Spleen (tissue), 11 donors: Measurements from ENCODE around the gene FRK. TPM values are rescaled to one million over a fixed set of nuclear protein-coding genes. Genes with fewer than 3 reads are reported as not detected.
"Not testable (repeated sequence)": the region's sequence is repeated elsewhere in the genome, so short reads cannot be mapped to it uniquely, and the experiment has no call there.

Source experiments
- DNase-seq: peaks from one replicate; pipeline ENCODE4 v3.0.0-alpha.2; 2020
- H3K27ac ChIP-seq, 8 donors: fragments of 200-600 bp; sonication (generic) in 7 of 8; 1 replicate in 4 of 8; 2 replicates in 4 of 8; pipeline versions ENCODE4 v1.5.0 to v1.8.0; 2016 to 2021; ENCODE audit warnings: inconsistent platforms in 4 of 8, mild to moderate bottlenecking in 4 of 8, moderate library complexity in 1 of 8
- H3K27me3 ChIP-seq, 7 donors: fragments of 200-600 bp; sonication (generic) in 6 of 7; replicated peaks in 1 of 7; 1 replicate in 4 of 7; 2 replicates in 3 of 7; pipeline versions ENCODE4 v1.5.0 to v1.8.0; 2016 to 2021; ENCODE audit warnings: inconsistent platforms in 3 of 7, mild to moderate bottlenecking in 1 of 7
- H3K36me3 ChIP-seq, 6 donors: fragments of 200-600 bp; sonication (generic) in 5 of 6; 1 replicate in 4 of 6; 2 replicates in 2 of 6; pipeline versions ENCODE4 v1.5.0 to v1.8.0; 2016 to 2021; ENCODE audit warnings: inconsistent platforms in 2 of 6
- H3K4me1 ChIP-seq, 6 donors: fragments of 200-600 bp; sonication (generic) in 5 of 6; 1 replicate in 3 of 6; 2 replicates in 3 of 6; pipeline versions ENCODE4 v1.5.0 to v1.8.0; 2016 to 2021; ENCODE audit warnings: inconsistent platforms in 3 of 6
- H3K4me3 ChIP-seq, 8 donors: fragments of 200-600 bp; sonication (generic) in 7 of 8; 1 replicate in 4 of 8; 2 replicates in 4 of 8; pipeline versions ENCODE4 v1.5.0 to v1.8.0; 2016 to 2021; ENCODE audit warnings: inconsistent platforms in 4 of 8, mild to moderate bottlenecking in 4 of 8, moderate library complexity in 2 of 8
- H3K9me3 ChIP-seq, 8 donors: fragments of 200-600 bp; sonication (generic) in 7 of 8; 1 replicate in 4 of 8; 2 replicates in 4 of 8; pipeline versions ENCODE4 v1.5.0 to v1.8.0; 2016 to 2021; ENCODE audit warnings: inconsistent platforms in 4 of 8
- CTCF ChIP-seq, 11 experiments: fragments of 200-600 bp in 7 of 11; fragments of 450-650 bp in 4 of 11; sonication (generic) in 4 of 11; IDR thresholded peaks in 8 of 11; conservative IDR thresholded peaks in 3 of 11; 1 replicate in 7 of 11; 2 replicates in 4 of 11; pipeline versions ENCODE4 v1.4.0 to v1.8.0; 2016 to 2021; ENCODE audit warnings: antibody characterized with exemption in 11 of 11, inconsistent platforms in 4 of 11, mild to moderate bottlenecking in 1 of 11
- POLR2A ChIP-seq, 3 donors: fragments of 450-650 bp; IDR thresholded peaks; one replicate each; pipeline ENCODE4 v1.5.1; 2017; ENCODE audit warnings: antibody characterized with exemption in 3 of 3, mild to moderate bottlenecking in 1 of 3
- POLR2AphosphoS5 ChIP-seq, 3 donors: sonication (generic); formaldehyde crosslinking; IDR thresholded peaks; one replicate each; pipeline ENCODE4 v1.5.1; 2017; ENCODE audit warnings: antibody characterized with exemption in 3 of 3
- WGBS, 5 donors: extraction: QIAGEN DNeasy Blood & Tissue Kit in 3 of 5; methylation state at CpG; one replicate each; pipeline versions ENCODE4 v1.1.5 to v1.1.7; 2013 to 2018; 5-methylcytosine and 5-hydroxymethylcytosine counted together
- intact Hi-C: fragments of 100-400 bp; cut with DNase I; formaldehyde crosslinking; loops from one replicate; pipeline ENCODE4 v1.15.0; 2023; ENCODE audit warnings: low total_unique reads
- polyA plus RNA-seq, 3 donors: library from polyadenylated mRNA; stranded (reverse); fragments of 200-250 nt; gene quantifications; one replicate each; pipeline ENCODE4 v1.2.1, GENCODE V29; 2013
- total RNA-seq, 7 donors: library from RNA; depleted of rRNA in 3 of 7; stranded (reverse); fragments of >200 nt in 3 of 7; fragmentation: NEBNext Ultra II Directional in 4 of 7; extraction: Animal tissue kit (Norgen Biotek cat#: 25700) in 4 of 7; gene quantifications; one replicate each; pipeline versions ENCODE4 v1.1.0 to v1.2.1, GENCODE V29; 2016 to 2021
- donor health status: healthy with polysubstance abuse.
- donor health status: DM: no; HTN: no; CAD: no; lungs with moderate emphysema.
- donor health status: DM: no; HTN: no; CAD: no.
- donor health status: Bipolar disorder and iron deficiency.
- donor health status: healthy.
- donor health status: DM: no; HTN: no; CAD: no.
- donor health status: DM: yes; HTN: yes; CAD: no.

FRK gene
- total and polyA plus RNA-seq, 10 donors, result 0.20 to 2.8 (median 0.78) TPM

- Histone ChIP-seq H3K27ac (peak within 1 kb of the TSS; percentile 95 to 99 (median 96)), H3K9me3 (peaks cover 0 to 11% (median 11%) of the 10 kb centered on the region in 8 donors), H3K36me3 (no peaks in the 10 kb centered on the region), H3K27me3 (no peaks in the 10 kb centered on the region), H3K4me1 (peaks cover 24 to 61% (median 46%) of the 10 kb centered on the region in 6 donors), H3K4me3 (peak within 1 kb of the TSS; percentile 69 to 92 (median 82))
- intact Hi-C loops, result no loop called here
- peak; percentile 97 for DNase-seq
- WGBS, 5 donors, result 0 to 2% (median 1%) methylated on average over 37 to 87 of the region's 87 CpGs
- peak in 1 of 3 donors; percentile 40 for TF ChIP-seq POLR2A (IDR thresholded peaks at IDR 0.05)
- TF ChIP-seq CTCF (IDR thresholded peaks at IDR 0.05 in 8 of 11, conservative IDR thresholded peaks at IDR 0.05 in 3 of 11), result peak in 7 of 11 experiments; percentile 21 to 53 (median 35)
- TF ChIP-seq POLR2AphosphoS5 (IDR thresholded peaks at IDR 0.05), result peak; percentile 90 to 95 (median 95)
Measured at GRCh38 chr6:116100419-116101301, 40.0 kb upstream of the FRK start, which contains the start of gene NT5DC1. NT5DC1 (plus strand) TSS chr6:116100853; CDS start chr6:116100931, 78 bp downstream.

DNA sequence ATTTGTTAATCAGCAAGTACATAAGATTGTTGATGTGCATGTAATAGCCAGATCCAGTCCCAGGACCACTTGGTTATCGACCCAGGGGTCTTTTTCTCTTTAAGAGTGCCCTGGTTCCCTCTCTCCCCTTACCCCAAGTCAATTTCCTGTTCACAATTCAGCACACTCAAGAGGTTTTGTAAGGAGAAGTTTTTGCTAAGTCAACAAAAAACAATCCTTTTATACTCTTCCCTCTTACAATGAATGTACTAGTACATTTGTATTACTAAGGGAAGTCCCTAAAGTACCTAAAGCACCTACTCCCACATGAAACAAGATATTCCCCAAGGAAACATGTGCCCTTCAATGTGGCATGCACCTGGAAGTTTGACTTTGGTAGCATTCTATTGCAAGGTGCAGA is 38.3 kb upstream of the FRK start:
- no peak for DNase-seq
- 57 to 94% (median 79%) methylated on average over 1 of the region's 1 CpG for WGBS, 5 donors
- Histone ChIP-seq H3K9me3 (peaks cover 0 to 14% (median 13%) of the 10 kb centered on the region in 8 donors), H3K27me3 (no peaks in the 10 kb centered on the region), H3K4me1 (peaks cover 18 to 45% (median 37%) of the 10 kb centered on the region in 6 donors), H3K27ac (no peak overlapping the region), H3K36me3 (no peaks in the 10 kb centered on the region), H3K4me3 (no peak overlapping the region)
- TF ChIP-seq POLR2AphosphoS5 (IDR thresholded peaks at IDR 0.05) (no peak), POLR2A (IDR thresholded peaks at IDR 0.05) (no peak), CTCF (IDR thresholded peaks at IDR 0.05 in 8 of 11, conservative IDR thresholded peaks at IDR 0.05 in 3 of 11) (no peak)
- intact Hi-C loops, result no loop called here

GRCh38 chr6:116096979-116097816 is 36.5 kb upstream of the FRK start:
- Histone ChIP-seq H3K27ac (no peak overlapping the region), H3K4me1 (peaks cover 9 to 27% (median 20%) of the 10 kb centered on the region in 6 donors), H3K36me3 (no peaks in the 10 kb centered on the region), H3K4me3 (no peak overlapping the region), H3K9me3 (peaks cover 0 to 14% (median 13%) of the 10 kb centered on the region in 8 donors), H3K27me3 (no peaks in the 10 kb centered on the region)
- intact Hi-C loops, result no loop called here
- WGBS, 5 donors, result 6 to 52% (median 17%) methylated on average over 2 of the region's 2 CpGs
- no peak for DNase-seq
- no peak for TF ChIP-seq POLR2AphosphoS5 (IDR thresholded peaks at IDR 0.05)
- TF ChIP-seq CTCF (IDR thresholded peaks at IDR 0.05 in 8 of 11, conservative IDR thresholded peaks at IDR 0.05 in 3 of 11), result peak in 8 of 11 experiments; percentile 20 to 55 (median 50)
- TF ChIP-seq POLR2A (IDR thresholded peaks at IDR 0.05), result no peak

DNA sequence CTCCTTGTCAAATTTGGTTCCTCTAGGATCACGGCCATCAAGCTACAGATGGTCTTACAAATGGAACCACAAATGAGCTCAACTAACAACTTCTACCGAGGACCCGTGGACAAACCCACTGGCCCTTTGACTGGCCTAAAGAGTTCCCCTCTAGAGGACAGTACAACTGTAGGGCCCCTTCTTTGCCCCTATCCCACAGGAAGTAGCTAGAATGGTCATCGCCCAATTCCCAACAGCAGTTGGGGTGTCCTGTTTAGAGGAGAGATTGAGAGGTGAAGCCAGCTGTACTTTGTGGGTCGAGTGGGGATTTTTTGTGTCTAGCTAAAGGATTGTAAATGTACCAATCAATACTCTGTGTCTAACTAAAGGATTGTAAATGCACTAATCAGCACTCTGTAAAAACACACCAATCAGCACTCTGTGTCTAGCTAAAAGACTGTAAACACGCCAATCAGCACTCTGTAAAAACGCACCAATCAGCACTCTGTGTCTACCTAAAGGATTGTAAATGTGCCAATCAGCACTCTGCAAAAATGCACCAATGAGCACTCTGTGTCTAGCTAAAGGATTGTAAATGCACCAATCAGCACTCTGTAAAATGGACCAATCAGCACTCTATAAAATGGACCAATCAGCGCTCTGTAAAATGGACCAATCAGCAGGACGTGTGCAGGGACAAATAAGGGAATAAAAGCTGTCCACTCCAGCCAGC is 35.5 kb upstream of the FRK start:
- H3K4me3 ChIP-seq, intact Hi-C loops, DNase-seq, H3K27me3 ChIP-seq, H3K27ac ChIP-seq, H3K36me3 ChIP-seq: not testable (repeated sequence)
- peaks cover 0 to 17% (median 11%) of the 10 kb centered on the region in 6 donors for H3K4me1 ChIP-seq
- peaks cover 0 to 14% (median 13%) of the 10 kb centered on the region in 8 donors for H3K9me3 ChIP-seq
- 81 to 93% (median 90%) methylated on average over 9 of the region's 9 CpGs for WGBS, 5 donors
